Stimulated activated naive CD8-positive, alpha-beta T cell treated with anti-CD3 and anti-CD28 coated beads, Interleukin-15, amount 100 ng/mL, for 72 hours (primary cell): Measurements from ENCODE around the gene COQ10A.
A peak's percentile ranks its signal among the peaks of the same experiment; 100 is the strongest.
"Not testable (repeated sequence)": the region's sequence is repeated elsewhere in the genome, so short reads cannot be mapped to it uniquely, and the experiment has no call there.

Experiments used
- ATAC-seq: fragments of 150-1000 bp; cut with Tn5 transposase; 2 replicates; pipeline ENCODE4 v1.10.0; 2021; ENCODE audit warnings: mild to moderate bottlenecking, moderate library complexity
- DNase-seq, 2 donors: peaks; one replicate each; pipeline ENCODE4 v3.0.0; 2021 to 2022
- H3K27ac Mint-ChIP-seq, 2 donors: one replicate each; pipeline ENCODE4 v1.8.0; 2022; ENCODE audit warnings: mild to moderate bottlenecking in 2 of 2, mixed read lengths in 2 of 2, moderate library complexity in 2 of 2
- H3K27me3 Mint-ChIP-seq: one replicate; pipeline ENCODE4 v1.8.0; 2022; ENCODE audit warnings: mixed read lengths
- H3K4me1 Mint-ChIP-seq: one replicate; pipeline ENCODE4 v1.8.0; 2022; ENCODE audit warnings: mild to moderate bottlenecking, mixed read lengths
- H3K4me3 Mint-ChIP-seq, 2 donors: one replicate each; pipeline ENCODE4 v1.8.0; 2022; ENCODE audit warnings: mild to moderate bottlenecking in 2 of 2, mixed read lengths in 2 of 2, moderate library complexity in 1 of 2
- H3K9me3 Mint-ChIP-seq, 2 donors: one replicate each; pipeline ENCODE4 v1.8.0; 2022; ENCODE audit warnings: mixed read lengths in 2 of 2

Gene COQ10A

GRCh38 chr12:56282579-56282978, 15.8 kb downstream of the COQ10A start:
- Mint-ChIP-seq H3K4me3 (no peak overlapping the region), H3K27ac (no peak overlapping the region), H3K27me3 (no peaks in the 10 kb centered on the region), H3K4me1 (no peaks in the 10 kb centered on the region), H3K9me3 (no peaks in the 10 kb centered on the region)
- no peak for ATAC-seq
- no peak for DNase-seq

GRCh38 chr12:56284263-56284662, 17.5 kb downstream of the COQ10A start:
- not testable (repeated sequence) for DNase-seq, H3K27me3 Mint-ChIP-seq, H3K4me1 Mint-ChIP-seq, H3K9me3 Mint-ChIP-seq, H3K4me3 Mint-ChIP-seq, H3K27ac Mint-ChIP-seq, ATAC-seq

GRCh38 chr12:56286044-56286830, 19.5 kb downstream of the COQ10A start:
- no peaks in the 10 kb centered on the region for H3K9me3 Mint-ChIP-seq
- peak overlapping the region in 1 of 2 donors; percentile 88 for H3K27ac Mint-ChIP-seq
- H3K4me1 Mint-ChIP-seq = peaks cover 12% of the 10 kb centered on the region
- ATAC-seq (no peak), DNase-seq (no peak)
- H3K4me3 Mint-ChIP-seq = no peak overlapping the region
- H3K27me3 Mint-ChIP-seq = no peaks in the 10 kb centered on the region

GRCh38 chr12:56288705-56289387, 22.1 kb downstream of the COQ10A start:
- no peaks in the 10 kb centered on the region for H3K9me3 Mint-ChIP-seq
- H3K4me3 Mint-ChIP-seq = no peak overlapping the region
- no peak for ATAC-seq
- H3K27ac Mint-ChIP-seq = no peak overlapping the region
- no peaks in the 10 kb centered on the region for H3K27me3 Mint-ChIP-seq
- DNase-seq = no peak
- peaks cover 33% of the 10 kb centered on the region for H3K4me1 Mint-ChIP-seq

- H3K27me3 Mint-ChIP-seq = no peaks in the 10 kb centered on the region
- H3K27ac Mint-ChIP-seq = no peak overlapping the region
- ATAC-seq = no peak
- no peak for DNase-seq
- peaks cover 66% of the 10 kb centered on the region for H3K4me1 Mint-ChIP-seq
- H3K4me3 Mint-ChIP-seq = no peak overlapping the region
- H3K9me3 Mint-ChIP-seq = no peaks in the 10 kb centered on the region
These were observed 27.1 kb downstream of the COQ10A start for GRCh38 chr12:56293795-56294194.

GRCh38 chr12:56296295-56296694, 29.6 kb downstream of the COQ10A start:
- no peaks in the 10 kb centered on the region for H3K27me3 Mint-ChIP-seq
- DNase-seq (no peak), ATAC-seq (no peak)
- no peaks in the 10 kb centered on the region for H3K9me3 Mint-ChIP-seq
- peak overlapping the region in 1 of 2 donors; percentile 85 for H3K27ac Mint-ChIP-seq
- no peak overlapping the region for H3K4me3 Mint-ChIP-seq
- peaks cover 68% of the 10 kb centered on the region for H3K4me1 Mint-ChIP-seq

GRCh38 chr12:56297400-56297799, 30.7 kb downstream of the COQ10A start:
- H3K27ac Mint-ChIP-seq = peak overlapping the region in 1 of 2 donors; percentile 59
- no peaks in the 10 kb centered on the region for H3K9me3 Mint-ChIP-seq
- H3K4me3 Mint-ChIP-seq = peak overlapping the region; percentile 49 to 57
- ATAC-seq = no peak
- H3K27me3 Mint-ChIP-seq = no peaks in the 10 kb centered on the region
- no peak for DNase-seq
- peaks cover 68% of the 10 kb centered on the region for H3K4me1 Mint-ChIP-seq

GRCh38 chr12:56298828-56299227, 32.1 kb downstream of the COQ10A start:
- H3K27me3 Mint-ChIP-seq = no peaks in the 10 kb centered on the region
- DNase-seq = no peak
- H3K4me1 Mint-ChIP-seq = peaks cover 60% of the 10 kb centered on the region
- H3K27ac Mint-ChIP-seq = peak overlapping the region in 1 of 2 donors; percentile 97
- no peaks in the 10 kb centered on the region for H3K9me3 Mint-ChIP-seq
- peak overlapping the region; percentile 96 to 98 for H3K4me3 Mint-ChIP-seq
- ATAC-seq = no peak

GRCh38 chr12:56299308-56299852, 32.6 kb downstream of the COQ10A start:
- Mint-ChIP-seq H3K4me3 (peak overlapping the region; percentile 96 to 98), H3K27me3 (no peaks in the 10 kb centered on the region), H3K4me1 (peaks cover 55% of the 10 kb centered on the region), H3K27ac (peak overlapping the region; percentile 95 to 97), H3K9me3 (no peaks in the 10 kb centered on the region)
- DNase-seq (no peak), ATAC-seq (peak; percentile 3)

- H3K9me3 Mint-ChIP-seq = no peaks in the 10 kb centered on the region
- ATAC-seq (peak; percentile 98), DNase-seq (peak; percentile 98 to 99)
- H3K4me3 Mint-ChIP-seq = peak within 1 kb of the TSS; percentile 96 to 98
- H3K27me3 Mint-ChIP-seq = no peaks in the 10 kb centered on the region
- H3K4me1 Mint-ChIP-seq = peaks cover 55% of the 10 kb centered on the region
- H3K27ac Mint-ChIP-seq = peak within 1 kb of the TSS; percentile 95 to 97
These were observed 33.3 kb downstream of the COQ10A start, which contains the start of gene CS for GRCh38 chr12:56299853-56300643. CS (minus strand) TSS chr12:56300330; CDS start chr12:56300201, 129 bp downstream.

- ATAC-seq (no peak), DNase-seq (no peak)
- no peaks in the 10 kb centered on the region for H3K27me3 Mint-ChIP-seq
- peak overlapping the region; percentile 96 to 98 for H3K4me3 Mint-ChIP-seq
- H3K27ac Mint-ChIP-seq = peak overlapping the region; percentile 95 to 97
- no peaks in the 10 kb centered on the region for H3K9me3 Mint-ChIP-seq
- H3K4me1 Mint-ChIP-seq = peaks cover 55% of the 10 kb centered on the region
These were observed 34.1 kb downstream of the COQ10A start for GRCh38 chr12:56300644-56301464.

GRCh38 chr12:56304276-56304675, 37.5 kb downstream of the COQ10A start:
- Mint-ChIP-seq H3K27me3 (no peaks in the 10 kb centered on the region), H3K27ac (no peak overlapping the region), H3K4me1 (peaks cover 22% of the 10 kb centered on the region), H3K9me3 (no peaks in the 10 kb centered on the region), H3K4me3 (no peak overlapping the region)
- DNase-seq (no peak), ATAC-seq (no peak)

- Mint-ChIP-seq H3K4me3 (no peak overlapping the region), H3K9me3 (no peaks in the 10 kb centered on the region), H3K27ac (peak overlapping the region in 1 of 2 donors; percentile 1), H3K4me1 (peaks cover 22% of the 10 kb centered on the region), H3K27me3 (no peaks in the 10 kb centered on the region)
- ATAC-seq (no peak), DNase-seq (no peak)
These were observed 38.3 kb downstream of the COQ10A start for GRCh38 chr12:56304872-56305590.
